GM21515 (cell line): ENCODE data around the gene UQCRH.
"Not testable (repeated sequence)": the region's sequence is repeated elsewhere in the genome, so short reads cannot be mapped to it uniquely, and the experiment has no call there.

ENCODE experiments used
- ATAC-seq: cut with Tn5 transposase; IDR thresholded peaks from one replicate; pipeline ENCODE4 v1.9.1; 2021; ENCODE audit not compliant: unreplicated experiment

UQCRH gene

GRCh38 chr1:46298387-46298786 lies 5.1 kb upstream of the UQCRH start:
- ATAC-seq, result no peak

DNA sequence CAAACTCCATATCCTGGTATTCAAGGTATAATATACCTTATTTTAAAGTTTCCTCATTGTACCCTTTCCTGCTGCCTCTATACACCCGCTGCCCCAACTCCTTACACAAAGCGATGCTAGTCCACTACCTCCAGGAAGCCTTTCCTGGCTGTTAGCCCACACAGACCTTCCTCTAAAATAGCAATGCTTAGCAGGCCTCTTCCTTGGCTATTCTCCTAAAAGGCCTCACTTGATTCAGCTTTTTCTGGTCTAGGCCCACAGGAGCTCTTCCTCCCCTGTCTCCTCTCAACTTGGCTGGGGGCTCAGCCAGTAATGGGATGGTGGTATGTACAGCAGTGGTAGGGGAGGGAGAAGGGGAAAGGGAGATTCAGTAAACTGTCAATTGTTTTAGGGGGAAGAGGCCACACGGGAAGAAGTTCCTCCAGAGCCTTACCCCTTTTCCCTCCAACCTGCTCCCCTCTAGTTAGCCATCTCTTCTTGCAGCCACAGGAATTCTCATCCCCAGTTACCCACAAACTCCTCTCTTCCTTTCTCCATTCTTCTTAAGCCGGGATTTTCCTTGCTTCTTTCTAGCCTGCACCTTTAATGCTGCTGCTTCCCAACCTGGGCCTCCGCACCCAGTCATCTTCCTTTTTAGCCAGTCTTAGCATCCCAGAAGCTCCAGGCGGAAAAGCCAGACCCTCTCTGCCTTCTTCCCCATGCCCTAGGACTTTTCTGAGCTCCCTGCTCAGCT lies 2.7 kb upstream of the UQCRH start:
- no peak for ATAC-seq

DNA sequence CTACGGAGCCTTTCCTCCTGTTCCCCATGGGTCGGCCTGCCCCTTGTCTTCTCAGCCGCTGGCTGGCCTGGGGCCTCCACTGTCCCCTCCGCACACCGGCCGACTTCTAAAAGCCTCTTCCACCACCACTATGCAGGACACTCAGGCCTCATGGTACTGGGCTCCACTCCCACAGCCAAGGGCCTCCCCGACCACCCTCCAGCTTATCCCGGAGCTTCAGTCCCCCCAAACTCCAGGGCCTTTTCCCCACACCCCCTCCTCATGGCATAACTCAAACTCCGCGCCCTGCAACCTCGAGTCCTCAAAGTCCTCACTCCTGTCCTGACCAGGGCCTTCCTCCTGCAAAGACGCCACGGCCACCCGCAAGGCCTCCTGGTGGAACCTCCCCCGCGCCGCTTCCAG lies 2.1 kb upstream of the UQCRH start:
- no peak for ATAC-seq

DNA sequence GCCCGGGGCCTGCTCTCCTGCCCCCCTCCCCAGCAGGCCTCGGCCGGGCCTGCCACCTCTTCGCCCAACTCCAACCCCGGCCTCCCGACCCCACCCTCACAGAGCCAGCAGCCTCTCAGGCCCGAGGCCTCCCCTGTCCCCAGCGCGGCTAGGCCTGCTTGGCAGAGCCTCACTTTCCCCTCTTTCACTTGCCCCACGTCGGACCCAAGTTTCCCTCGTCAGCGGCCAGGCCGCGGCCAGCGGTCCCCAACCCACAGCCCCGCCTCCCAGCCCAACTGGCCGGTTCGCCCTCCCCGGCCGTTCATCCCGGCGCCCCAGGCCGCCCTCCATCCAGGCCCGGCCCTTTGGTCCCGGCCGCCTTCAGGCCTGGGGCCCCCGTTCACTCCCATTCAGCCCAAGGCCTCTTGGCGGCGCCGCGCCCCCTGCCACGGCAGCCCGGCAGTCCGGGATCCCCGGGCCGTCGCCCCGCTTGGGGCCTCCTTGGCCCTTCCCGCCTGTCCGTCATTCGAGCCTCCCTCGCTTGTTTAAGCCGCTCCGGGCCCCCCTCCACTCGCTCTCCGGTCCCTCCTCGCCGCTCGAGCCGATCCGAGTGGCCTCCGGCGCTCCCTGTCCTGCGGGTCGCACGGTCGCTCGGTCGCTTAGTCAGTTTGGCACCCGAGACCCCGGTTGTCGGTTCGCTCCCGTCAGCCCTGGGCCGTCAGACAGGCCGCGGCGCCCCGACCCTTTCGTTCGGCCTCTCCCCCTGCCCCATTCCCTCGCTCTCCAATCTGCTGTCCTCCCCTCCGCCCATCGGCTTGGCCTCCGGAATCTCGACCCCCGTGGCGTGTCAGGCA lies 1.5 kb upstream of the UQCRH start:
- ATAC-seq, result no peak

DNA sequence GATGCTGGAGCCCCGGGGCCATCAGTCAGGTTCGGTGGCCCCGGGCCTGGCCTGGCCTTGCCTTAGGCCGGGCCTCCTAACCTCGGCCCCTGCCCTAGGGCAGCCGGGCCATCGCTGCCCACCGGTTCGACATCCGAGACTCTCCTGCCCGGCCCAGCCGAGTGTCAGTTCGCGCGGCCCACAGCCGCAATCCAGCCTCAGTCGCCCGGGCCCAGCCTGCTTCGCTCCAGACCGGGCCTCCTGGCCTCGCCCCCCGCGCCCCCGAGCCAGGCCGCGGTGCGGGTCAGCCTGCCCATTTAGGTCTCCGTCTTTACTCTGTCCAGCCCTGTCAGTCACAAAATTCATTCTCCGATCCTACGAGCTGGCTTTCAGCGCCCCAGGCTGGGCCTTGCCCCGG lies 859 bp upstream of the UQCRH start:
- peak; percentile 8 for ATAC-seq

- no peak for ATAC-seq
Observed at GRCh38 chr1:46303872-46304326, 401 bp downstream of the UQCRH start.

DNA sequence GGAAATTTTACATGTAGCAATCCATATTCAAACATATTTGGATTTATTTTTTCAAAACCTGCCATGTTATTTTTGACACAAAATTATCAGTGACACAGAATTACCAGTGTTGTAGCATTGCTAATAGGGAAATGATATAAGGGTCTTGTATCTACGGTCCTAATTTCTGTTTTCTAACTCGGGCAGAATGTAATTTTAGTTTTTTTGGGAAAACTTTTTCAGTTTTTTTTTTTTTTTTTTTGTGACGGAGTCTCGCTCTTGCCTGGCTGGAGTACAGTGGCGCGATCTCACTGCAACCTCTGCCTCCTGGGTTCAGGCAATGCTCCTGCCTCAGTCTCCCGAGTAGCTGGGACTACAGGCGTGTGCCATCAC lies 2.6 kb downstream of the UQCRH start:
- ATAC-seq, result no peak

DNA sequence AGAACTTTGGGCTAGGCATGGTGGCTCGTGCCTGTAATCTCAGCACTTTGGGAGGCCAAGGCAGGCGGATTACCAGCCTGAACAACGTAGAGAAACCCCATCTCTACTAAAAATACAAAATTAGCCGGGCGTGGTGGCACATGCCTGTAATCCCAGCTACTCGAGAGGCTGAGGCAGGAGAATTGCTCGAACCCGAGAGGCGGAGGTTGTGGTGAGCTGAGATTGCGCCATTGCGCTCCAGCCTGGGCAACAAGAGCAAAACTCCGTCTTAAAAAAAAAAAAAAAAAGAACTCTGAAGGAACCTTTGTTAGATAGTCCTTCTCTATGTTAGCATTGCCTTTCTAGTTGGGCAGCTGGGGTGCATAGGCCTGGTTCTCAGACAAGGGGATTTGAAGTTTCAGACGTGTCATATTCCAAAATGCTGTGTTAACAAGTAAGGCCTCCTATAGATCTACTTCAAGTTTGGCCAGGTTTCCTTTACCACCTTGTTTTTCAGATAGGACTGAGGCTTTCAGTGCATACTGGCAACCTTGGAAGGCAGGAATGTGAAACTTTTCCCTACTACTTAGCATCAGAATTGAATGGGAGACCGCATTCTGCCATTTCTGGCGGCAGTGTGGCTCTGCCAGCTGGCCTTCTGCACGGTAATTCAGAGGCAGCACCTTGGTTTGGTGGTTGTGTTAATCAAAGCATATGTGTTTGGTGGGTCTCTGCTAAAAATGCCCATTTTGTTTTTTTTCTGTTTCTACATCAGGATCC lies 6.1 kb downstream of the UQCRH start:
- no peak for ATAC-seq

DNA sequence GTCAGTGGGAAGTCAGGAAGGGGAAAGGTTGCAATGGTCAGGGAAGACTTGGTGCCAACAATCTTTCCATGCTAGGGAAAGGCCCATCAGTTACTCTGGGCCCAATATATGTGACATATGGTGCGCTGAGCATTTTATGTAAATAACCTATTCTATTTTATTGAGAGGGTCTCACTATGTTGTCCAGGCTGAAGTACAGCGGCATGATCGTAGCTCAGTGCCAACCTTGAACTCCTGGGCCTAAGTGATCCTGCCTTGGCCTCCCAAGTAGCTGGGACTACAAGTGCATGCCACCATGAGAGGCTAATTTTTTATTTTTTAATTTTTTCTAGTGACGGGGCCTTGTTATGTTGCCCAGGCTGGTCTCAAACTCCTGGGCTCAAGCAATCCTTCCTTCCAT lies 6.8 kb downstream of the UQCRH start:
- no peak for ATAC-seq

- ATAC-seq, result no peak
Observed at GRCh38 chr1:46315669-46316403, 12.3 kb downstream of the UQCRH start.

DNA sequence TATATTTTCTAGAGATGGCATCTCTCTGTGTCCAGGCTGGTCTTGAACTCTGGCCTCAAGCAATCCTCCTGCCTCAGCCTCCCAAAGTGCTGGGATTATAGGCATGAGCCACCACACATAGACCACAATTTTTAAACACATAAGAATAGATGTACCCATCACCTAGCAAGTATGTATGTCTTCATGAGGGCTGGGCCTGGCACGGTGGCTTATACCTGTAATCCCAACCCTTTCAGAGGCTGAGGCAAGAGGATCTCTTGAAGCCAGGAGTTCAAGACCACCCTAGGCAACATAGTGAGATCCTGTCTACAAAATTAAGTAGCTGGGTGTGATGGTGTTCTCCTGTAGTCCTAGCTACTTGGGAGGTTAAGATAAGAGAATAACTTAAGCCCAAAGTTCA lies 13.8 kb downstream of the UQCRH start:
- no peak for ATAC-seq

- ATAC-seq, result not testable (repeated sequence)
Observed at GRCh38 chr1:46319301-46319700, 15.8 kb downstream of the UQCRH start.

DNA sequence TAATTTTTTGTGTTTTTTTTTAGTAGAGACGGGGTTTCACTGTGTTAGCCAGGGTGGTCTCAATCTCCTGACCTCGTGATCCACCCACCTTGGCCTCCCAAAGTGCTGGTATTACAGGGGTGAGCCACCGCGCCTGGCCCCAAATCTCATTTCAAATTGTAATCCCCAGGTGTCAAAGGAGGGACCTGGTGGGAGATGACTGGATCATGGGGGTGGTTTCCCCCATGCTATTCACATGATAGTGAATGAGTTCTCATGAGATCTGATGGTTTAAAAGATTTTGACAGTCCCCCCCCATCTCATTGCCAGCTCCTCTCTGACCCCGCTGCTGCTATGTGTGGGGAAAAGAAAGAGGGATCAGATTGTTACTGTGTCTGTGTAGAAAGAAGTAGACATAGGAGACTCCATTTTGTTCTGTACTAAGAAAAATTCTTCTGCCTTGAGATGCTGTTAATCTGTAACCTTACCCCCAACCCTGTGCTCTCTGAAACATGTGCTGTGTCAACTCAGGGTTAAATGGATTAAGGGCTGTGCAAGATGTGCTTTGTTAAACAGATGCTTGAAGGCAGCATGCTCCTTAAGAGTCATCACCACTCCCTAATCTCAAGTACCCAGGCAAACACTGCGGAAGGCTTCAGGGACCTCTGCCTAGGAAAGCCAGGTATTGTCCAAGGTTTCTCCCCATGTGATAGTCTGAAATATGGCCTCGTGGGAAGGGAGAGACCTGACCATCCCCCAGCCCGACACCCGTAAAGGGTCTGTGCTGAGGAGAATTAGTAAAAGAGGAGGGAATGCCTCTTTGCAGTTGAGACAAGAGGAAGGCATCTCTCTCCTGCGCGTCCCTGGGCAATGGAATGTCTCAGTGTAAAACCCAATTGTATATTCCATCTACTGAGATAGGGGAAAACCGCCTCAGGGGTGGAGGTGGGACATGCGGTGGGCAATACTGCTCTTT lies 16.7 kb downstream of the UQCRH start:
- not testable (repeated sequence) for ATAC-seq

- not testable (repeated sequence) for ATAC-seq
Observed at GRCh38 chr1:46322191-46322590, 18.7 kb downstream of the UQCRH start.

GRCh38 chr1:46325285-46326076 lies 22.0 kb downstream of the UQCRH start:
- ATAC-seq, result not testable (repeated sequence)

- not testable (repeated sequence) for ATAC-seq
Observed at GRCh38 chr1:46328182-46328581, 24.7 kb downstream of the UQCRH start.

DNA sequence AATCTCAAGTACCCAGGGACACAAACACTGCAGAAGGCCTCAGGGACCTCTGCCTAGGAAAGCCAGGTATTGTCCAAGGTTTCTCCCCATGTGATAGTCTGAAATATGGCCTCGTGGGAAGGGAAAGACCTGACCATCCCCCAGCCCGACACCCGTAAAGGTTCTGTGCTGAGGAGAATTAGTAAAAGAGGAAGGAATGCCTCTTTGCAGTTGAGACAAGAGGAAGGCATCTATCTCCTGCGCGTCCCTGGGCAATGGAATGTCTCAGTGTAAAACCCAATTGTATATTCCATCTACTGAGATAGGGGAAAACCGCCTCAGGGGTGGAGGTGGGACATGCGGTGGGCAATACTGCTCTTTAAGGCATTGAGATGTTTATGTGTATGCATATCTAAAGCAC lies 26.3 kb downstream of the UQCRH start:
- not testable (repeated sequence) for ATAC-seq

DNA sequence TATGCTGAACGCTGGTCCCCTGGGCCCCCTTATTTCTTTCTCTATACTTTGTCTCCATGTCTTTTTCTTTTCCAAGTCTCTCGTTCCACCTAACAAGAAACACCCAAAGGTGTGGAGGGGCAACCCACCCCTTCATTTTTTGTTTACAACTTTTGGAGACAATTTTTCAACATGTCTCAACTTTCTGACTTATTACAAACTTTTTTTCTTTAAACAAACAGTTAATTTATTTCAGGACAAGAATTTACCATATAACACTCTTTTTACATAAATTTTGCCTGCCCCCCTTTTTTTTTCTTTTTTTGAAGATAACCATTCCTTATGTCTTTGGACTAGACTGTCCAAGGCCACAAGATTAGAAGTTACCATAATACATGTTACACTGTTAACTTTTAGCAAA lies 26.9 kb downstream of the UQCRH start:
- not testable (repeated sequence) for ATAC-seq
